GM18868 (cell line): ENCODE measurements around the gene TBC1D16.

Source experiments
- ATAC-seq: cut with Tn5 transposase; IDR thresholded peaks from one replicate; pipeline ENCODE4 v1.9.1; 2021; ENCODE audit warnings: mild to moderate bottlenecking, moderate library complexity; ENCODE audit not compliant: unreplicated experiment

TBC1D16 gene

GRCh38 chr17:80026359-80027042 lies 9.2 kb downstream of the TBC1D16 start:
- no peak for ATAC-seq

DNA sequence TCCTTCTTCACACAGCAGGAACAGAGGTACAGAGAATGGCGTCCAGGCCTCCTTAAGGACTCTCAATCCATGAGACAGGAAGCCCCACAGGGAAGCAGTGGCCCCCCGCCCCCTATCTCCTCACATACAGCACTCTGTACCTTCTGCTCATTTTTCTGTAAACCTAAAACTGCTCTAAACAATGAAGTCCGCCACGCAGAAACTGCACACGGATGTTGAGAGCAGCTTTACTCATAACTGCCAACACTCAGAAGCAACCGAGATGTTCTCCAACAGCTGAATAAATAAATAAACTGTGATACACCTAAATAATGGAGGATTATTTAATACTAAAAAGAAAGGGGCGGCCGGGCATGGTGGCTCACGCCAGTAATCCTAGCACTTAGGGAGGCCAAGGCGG lies 9.9 kb downstream of the TBC1D16 start:
- ATAC-seq: no peak

- no peak for ATAC-seq
These were observed 10.5 kb downstream of the TBC1D16 start for GRCh38 chr17:80025140-80025539.

- ATAC-seq: no peak
These were observed 11.3 kb downstream of the TBC1D16 start for GRCh38 chr17:80024206-80024972.

- ATAC-seq: no peak
These were observed 12.0 kb downstream of the TBC1D16 start for GRCh38 chr17:80023481-80024205.

GRCh38 chr17:80021600-80021999 lies 14.1 kb downstream of the TBC1D16 start:
- ATAC-seq: no peak

DNA sequence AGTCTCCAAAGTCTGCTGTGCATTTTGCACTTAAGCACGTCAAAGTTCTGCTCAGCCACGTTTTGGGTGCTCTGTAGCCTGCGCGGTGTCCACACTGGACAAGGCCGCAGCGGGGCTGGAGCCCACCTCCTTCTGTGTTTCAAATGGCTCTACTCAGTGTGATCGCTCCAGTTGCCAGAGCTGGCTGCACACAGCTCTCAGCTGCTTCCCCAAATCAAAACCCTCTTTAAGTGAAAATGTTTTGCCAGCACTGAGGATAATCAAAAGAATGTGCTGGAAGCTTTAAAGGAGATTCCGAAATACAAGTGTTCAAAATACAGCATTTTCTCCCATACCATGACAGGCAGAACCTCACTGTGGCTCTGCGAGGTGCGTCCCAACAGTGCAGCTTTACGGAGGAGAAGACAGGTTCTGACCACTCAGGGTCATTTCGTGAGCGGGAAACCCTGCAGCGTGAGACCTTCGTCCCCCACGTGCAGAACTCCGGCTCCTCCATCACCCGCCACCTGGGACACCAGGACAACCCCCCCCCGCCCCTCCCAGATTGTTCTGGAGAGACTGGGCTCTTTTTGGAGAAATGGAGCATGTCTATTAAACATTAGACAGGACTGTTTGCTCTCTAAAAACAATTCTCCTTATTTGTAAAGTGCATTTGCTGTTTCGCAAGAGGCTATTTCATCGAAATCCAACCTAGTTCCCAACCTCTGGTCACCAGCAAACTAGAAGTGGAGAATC lies 16.6 kb downstream of the TBC1D16 start:
- ATAC-seq: no peak

DNA sequence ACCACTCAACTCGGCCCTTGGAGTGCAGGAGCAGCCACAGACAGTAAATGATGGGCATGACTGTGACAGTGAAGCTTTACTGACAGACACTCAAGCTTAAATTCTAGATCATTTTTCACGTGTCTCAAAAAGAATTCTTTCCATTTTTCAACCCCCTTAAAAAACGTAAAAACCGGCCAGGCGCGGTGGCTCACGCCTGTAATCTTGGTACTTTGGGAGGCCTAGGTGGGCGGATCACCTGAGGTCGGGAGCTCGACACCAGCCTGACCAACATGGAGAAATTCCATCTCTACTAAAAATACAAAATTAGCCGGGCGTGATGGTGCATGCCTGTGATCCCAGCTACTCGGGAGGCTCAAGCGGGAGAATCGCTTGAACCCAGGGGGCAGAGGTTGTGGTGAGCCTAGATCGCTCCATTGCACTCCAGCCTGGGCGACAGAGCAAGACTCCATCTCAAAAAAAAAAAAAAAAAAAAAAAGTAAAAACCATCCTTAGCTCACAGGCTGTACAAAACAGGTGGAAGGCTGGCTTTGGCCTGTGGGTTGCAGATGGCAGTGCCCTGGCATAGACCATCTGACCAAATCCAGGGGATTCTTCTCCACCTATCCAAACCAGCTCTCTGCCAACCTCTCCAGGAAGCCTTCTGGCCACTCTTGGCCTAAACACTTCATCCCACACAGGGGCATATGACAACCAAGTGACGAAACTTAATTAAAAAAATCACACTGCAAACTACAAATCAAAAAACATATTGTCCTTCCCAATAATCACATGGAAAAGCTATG lies 18.3 kb downstream of the TBC1D16 start:
- no peak for ATAC-seq

DNA sequence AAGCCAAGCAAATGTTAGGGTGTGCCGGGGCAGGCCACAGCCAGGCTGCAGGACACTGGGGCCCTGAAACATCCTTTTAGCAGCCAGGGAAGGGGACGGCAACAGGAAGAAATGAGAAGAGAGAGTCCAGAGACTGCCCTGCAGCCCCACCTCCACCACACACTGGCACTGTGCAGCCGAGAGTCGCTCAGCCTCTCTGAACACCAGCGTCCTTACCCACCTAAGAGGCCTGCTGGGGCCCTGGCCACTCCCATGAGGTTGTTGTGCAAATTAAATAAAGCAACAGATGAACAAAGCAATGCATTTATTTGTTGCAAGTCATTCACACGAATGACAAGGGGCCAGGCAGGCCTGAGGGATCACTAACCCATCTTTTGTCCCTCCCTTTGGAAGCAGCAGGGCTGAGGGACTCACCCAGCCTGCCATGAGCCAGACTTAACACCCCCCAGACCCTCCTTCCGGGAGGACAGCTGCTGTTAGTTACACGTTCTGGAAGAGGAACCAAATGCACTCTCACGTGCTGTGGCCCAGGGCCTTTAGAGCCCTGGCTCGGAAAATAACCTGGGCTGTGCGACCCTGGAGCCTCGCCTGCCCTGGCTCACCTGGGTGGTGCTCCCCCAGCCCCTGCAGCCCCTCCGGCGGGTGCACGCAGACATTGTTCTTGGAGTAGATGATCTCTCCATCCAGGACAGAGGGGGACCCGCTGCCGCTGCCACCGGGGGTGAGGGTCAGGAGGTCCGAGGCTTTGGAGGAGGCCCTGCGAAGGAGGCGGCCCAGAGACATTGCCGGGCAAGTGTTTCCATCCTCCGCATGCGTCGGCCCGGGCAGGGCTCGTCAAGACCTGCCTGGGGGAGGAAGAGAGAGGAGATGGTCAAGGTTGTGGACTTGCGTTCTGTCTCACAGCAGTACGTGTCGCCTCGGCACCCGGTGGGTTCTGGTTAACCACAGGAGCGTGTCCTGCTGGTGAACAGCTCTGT lies 22.6 kb downstream of the TBC1D16 start:
- no peak for ATAC-seq

DNA sequence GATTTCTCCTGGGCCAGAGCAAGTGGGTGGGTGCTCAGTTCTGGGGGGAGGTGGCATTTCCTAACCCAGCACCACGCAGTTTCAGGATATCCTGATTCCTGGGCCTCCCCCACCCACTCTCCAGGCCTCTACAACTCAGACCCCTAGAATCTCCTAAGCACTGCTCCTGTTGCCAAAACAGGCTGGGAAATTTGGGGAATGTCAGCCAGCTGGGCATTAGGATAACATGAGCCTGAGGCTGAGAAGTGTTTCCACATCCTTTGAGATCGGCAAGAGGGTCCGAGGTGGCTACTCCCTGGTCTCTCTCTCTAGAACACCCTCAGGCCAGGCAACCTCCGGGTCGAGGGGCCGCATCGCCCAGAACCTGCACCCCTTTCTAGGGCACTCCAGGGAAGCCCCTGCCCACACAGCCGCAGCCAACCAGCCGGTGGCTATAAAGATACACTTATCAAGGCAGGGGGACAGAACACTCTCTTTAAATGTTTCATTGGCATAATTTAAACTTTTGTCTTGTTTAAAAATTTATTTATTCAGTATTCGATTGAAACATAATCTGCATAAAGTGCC lies 23.6 kb downstream of the TBC1D16 start:
- ATAC-seq: no peak

DNA sequence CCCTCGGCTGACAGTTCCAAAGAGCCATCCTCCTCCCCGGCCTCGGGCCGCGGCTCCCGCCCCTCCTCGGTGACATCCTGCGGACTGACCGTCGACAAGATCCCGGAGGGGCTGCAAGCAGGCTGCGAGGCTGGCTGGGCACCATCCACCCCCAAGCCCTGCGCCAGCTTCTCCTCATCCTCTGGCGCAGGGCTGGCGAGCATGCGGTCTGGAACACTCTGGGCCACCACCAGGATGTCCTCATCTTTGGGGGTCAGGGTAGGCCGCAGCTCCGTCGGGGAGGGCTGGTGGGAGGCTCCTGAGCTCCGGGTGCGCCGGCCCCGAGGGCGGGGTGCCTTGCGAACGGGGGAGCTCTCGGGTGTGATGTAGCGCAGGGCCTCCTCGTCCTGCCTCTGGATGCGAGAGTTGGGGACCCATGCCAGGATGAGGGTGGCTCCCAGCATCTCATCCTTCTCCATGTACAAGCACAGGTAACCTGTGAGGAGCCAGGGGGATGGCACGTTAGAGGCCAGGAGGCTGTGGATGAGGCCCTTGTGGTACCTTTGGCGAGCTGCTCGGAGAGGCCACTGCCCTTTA lies 25.3 kb downstream of the TBC1D16 start:
- no peak for ATAC-seq

- no peak for ATAC-seq
These were observed 26.0 kb downstream of the TBC1D16 start for GRCh38 chr17:80009391-80010282.

- ATAC-seq: no peak
These were observed 26.8 kb downstream of the TBC1D16 start for GRCh38 chr17:80008848-80009247.

DNA sequence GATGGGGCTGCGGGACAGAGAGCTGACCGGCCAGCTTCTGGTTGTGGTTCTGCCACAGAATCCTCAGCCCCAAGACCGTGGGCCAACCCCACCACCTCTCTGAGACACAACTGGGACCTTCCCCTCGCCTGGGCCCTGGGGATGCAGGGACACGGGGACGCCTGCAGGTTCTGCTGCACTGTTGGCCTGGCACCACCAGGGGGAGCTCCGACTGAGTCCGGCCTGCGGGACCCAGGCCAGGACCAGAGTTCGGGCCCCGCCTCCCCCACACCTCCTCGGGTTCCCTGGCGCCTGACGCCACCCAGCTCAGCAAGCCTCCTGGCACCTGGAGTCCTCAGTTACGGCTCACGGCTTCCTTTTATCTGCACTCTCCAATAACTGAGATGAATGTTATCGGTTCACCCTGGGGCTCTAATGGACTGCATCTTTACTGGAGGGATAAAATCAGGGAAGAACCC lies 27.3 kb downstream of the TBC1D16 start:
- ATAC-seq: no peak

DNA sequence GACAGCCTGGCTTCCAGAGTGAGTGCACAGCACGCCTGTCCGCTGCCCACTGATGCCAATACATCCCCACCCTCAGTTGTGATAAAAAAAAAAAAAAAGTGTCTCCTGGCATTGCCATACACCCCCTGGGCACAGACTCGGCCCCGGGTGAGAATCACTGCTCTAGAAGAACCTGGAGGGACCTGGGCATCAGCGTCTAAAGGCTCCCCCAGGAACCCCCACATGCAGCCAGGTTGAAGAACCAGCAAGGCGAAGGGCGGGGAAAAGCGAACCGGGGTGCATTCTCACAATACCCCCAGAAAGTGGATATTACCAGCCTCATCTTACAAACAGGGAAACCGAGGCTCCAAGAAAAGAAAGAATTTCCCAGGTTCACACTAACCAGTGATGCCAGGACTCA lies 27.7 kb downstream of the TBC1D16 start:
- ATAC-seq: no peak

- no peak for ATAC-seq
These were observed 28.6 kb downstream of the TBC1D16 start for GRCh38 chr17:80006811-80007752.
